Fibroblast of peridontal ligament (primary cell): ENCODE results near the gene INSRR.

Source experiments
- DNase-seq: peaks from one replicate; pipeline ENCODE4 v3.0.0-alpha.2; 2010; ENCODE audit errors: extremely low read depth

INSRR gene

DNA sequence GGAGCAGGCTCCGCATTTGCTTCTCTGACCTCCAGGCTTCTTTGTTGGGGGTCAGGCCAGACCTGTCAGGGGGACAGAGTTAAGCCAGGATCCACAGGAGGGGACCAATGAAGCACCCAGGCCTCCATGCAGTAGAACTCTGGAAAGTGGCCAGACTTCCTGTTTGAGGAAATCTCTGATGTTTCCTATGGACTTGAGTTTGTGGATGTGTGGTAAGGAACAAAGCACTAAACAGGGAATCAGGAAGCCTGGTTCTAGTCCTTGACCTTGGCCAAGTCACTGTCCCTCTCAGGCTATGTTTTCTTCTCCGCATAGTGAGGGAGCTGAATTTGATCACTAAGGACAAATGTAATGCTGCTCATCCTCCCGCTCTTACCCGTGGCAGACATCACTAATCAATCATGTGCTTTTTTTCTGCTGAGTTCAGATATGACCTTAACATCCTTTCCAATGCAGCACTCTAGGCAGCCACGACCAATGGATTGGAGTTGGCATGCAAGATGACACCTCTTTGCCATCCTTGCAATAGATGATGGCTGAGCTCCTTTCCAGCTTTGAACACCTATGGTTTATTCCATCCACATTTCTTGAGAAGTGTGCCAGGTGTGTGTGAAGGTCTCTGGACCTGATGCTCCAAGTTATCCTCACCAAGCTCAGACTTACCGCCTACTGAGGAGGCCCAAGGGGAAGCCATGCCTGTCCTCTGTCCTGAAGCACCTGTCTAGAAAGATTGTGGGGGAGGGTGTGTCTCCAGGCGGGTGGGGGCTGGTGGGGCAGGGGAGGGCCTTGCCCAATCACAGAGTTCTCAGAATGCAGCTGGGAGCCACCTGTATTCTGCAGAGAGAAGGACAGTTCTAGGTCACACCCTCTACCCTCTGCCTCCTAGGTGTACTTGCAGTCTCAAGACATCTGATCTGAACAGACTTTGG lies 52.1 kb downstream of the INSRR start:
- DNase-seq: no peak

DNA sequence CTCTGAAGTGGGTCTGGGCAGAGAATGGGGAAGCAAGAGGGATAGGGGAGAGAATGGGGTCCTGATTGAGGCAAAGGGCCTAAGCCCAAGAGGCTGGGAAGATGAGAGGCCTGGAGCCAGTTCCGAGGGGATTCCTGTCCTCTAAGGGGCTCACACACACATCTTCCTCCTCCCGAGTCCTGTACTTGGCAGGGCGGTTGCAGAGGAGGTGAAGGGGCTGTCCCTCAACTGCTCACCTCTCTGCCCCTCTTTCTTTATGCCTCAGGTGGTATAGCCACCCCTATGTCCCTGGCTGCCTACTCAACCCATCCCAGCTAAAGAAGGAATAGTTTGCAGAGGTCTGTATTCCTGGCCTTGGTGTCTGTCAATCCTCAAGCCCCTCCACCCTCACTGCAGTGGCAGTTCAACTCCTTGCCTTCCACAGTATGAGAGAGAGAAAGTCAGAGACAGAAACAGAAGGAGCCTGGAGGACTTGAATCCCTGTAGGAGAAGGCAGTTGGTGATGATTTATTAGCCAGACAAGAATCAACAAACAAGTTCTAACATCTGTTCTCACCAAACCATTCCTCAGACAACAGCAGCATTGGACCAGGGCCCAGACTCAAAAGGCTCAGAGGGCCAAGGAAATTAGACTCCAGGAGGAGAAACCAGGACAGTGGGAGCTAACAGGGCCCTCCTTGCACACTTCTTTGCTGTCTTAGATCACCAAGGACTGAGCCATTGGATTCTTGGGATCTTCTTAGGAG lies 53.0 kb downstream of the INSRR start:
- peak; percentile 89 for DNase-seq

DNA sequence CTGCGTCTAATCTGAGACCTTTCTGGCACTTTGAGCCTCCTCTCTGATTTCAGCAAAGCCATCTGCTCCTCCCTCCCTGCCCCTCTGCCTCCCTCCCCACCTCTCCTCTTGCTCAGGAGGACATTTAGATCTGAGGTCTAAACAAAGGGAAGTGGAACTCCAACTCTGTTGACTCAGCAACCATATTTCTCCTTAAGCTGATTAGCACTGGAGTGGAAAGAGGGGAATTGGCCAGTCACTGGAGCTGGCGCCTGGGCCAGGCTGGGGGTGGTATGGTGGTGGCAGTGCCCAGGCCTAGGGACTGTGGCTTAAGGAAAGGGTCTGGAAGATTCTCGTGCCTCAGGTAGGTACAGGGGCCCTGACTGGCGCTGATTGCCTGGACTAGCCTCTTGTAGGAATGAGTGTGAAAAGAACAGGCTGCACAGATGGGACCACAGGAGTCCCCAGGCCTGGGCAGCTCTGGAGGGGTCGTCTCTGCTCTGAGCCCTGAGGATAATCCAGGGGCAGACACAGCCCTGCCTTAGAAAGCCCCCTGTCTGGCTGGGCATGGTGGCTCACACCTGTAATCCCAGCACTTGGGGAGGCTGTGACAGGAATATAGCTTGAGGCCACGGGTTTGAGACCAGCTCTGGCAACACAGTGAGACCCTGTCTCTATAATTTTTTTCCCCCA lies 54.2 kb downstream of the INSRR start:
- peak; percentile 61 for DNase-seq

DNA sequence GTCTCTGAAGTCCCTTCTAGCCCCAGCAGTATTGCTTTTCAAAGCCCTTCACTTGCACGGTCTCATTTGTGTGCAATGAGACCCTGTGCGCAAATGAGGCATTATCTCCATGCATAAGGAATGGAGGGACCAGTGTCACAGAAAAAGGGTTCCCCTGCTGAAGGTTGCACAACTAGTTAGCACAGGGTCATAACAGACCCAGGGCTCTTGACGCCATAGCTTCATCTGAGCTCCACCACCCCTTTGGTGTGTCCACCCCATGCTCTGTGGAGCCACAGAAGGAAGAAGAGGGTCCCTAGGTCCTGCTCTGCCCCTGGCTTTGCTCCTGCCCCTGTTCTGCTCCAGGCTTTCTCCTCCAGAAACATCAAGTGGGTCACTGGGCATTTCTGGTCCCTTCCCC lies 54.9 kb downstream of the INSRR start:
- no peak for DNase-seq

DNA sequence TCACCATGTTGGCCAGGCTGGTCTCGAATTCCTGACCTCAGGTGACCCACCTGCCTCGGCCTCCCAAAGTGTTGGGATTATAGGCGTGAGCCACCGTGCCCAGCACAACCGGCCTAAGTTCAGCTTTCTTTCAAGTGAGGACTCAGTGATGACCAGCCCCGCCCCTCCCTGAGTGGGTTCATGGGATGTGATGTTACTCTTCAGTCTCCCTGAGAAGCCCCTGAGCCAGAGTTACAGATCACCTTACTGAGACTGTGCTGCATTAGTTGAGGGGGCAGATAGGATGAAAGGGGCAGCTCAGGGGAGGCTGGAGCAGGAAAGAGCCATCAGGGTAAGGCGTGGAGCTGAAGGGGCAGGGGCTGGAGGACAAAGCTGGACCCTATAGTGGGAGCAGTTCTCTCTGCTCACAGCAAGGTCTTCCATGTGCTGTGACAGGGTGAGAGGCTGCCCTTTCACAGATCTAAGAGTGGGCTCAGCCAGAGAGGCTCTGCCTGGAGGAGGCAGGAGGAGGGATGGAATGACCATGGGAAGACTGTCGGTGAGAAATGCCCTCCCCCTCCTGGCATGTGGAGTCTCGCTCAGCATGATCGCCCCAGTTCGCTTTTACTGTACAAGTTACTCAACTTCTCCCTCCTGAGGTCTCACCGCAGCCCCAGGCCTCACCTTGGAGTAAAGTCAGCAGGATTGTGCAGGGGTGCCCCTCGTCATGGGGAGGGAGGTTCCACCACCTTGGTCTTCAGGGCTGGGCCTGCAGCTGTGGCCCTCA lies 55.6 kb downstream of the INSRR start:
- DNase-seq: no peak

DNA sequence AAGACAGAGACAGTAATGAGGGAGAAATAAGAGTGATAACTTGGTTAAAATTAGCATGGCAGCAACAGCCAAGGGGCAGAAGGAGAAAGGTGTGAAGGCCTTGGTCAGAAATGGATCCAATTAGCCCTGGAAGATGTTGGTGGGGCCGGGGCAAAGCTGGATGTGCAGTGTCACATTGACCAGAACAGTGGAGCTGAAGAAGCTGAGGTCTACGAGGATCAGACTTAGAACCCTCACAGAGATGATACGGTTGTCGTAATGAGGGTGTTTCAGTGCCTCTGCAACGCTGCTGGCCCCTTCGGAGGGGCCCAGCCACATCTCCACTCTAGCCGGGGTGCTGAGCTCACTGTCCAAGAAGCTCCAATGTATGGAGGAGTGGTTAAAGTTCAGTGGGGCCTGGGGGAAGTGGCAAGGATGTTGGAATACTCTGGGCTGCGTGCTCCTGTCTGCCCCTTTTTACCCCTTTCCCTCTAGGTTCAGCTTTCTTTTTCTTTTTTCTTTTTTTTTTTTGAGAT lies 56.4 kb downstream of the INSRR start:
- DNase-seq: no peak

DNA sequence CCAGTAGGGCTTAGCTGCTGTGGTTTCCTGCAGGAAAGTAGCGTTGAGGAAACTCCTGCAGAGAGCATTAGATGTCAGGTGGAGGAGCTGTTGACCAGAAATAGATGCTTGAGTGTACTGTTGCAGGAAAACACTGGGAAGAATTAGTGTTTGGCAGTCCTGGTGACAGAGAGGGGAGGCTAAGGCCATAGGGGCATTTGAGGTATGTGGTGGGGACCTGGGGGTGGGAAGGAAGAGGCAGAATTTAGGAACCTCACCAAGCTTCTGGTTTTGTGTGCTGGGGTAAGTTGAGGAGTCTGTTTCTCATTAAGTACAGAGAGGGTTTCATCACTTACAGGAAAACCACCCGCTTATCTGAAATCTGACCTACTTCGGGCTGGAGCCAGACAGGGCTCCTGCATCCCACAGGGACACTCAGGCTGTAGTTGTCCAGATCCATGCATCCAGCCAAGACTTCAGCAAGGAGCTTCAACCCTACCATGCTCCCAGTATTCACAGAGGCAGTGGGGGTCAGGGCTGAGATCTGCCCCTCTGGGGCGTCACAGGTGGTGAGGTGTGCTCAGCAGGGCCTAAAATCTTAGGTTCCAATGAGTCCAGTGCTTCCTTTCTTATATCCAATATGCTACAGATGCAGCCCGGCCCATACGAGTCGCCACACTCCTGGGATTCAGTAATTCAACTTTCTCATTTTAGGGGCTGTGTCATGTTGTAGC lies 57.4 kb downstream of the INSRR start:
- peak; percentile 97 for DNase-seq

DNA sequence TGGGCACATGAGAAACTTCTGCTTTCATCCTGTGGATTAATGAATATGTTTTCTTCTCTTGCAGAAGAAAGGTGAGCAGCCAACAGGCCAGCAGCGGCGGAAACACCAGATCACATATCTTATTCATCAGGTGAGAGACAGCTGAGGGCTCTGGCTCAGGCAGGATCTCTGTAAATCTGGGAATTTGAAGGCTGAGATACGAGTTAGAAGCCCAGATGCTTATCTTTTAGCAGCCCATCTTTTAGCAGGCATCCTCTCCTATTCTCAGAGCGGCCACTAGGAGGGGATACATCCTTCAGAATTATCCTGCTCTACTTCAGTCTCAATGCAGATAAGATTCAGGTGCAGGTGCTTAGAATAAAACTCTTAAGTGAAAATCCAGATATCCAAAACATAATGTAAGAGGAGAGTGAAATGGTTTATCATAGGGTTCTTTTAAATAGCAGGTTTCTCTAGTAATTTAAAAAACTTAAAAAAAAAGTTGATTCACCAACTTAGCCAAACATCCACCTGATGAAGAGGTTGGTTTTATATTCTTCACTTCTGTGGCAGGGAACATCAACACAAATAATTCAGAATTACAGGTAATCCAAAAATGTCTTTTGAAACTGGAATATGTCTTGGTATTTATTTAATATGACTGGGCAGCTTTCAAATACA lies 61.6 kb downstream of the INSRR start:
- peak; percentile 72 for DNase-seq

DNA sequence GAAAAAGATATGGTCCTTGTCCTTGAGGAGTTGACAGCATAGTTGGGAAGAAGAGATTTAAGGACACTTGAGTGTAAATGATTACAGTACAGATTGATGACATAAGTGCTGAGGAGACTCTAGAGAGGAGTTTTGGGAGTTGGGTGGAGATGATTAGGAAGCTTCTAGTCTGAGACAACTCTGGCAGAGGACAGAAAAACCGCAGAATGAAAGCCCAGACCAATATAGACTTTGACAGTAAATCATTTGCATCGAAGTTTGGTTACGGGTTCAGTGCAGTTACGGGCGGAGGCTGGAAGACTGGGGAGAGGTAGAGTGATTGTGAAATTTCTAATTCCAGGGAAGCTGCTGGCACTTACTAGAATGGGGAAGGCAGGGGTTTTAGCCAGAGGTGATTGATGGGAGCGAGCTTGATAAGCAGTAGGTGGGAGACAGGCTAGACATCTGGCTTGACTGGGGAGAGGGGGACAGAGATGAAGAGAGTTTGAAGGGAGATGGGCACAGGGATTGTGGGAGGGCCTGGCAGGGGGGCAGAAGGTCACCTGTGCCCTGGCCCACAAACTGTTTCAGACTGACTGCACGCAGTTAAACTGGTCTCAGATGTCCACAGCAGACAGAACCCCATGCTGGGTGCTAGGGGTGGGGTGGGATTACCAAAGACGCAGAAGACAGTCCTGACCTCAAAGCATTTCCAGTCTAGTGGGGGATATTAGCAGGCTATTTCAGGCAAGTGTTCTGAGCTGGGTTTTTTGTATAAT lies 62.4 kb downstream of the INSRR start:
- no peak for DNase-seq

DNA sequence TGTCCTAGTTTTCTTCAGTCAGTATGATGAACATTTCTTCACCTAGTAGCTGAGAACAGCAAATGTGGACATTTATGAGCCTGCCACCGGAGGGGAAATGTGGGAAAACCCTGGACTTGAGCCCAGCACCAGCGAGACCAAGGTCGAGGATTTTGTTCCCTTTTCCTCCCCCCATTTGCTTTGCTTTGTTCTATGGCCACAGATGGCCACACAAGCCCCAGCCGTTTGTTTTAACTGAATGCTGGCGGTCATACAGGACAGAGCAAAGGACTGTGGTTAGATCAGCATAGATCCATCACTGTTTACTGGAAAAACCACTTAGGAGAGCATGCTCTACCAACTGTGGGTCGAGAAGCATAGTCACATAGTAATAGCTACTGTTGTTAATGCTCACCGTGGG lies 63.1 kb downstream of the INSRR start:
- no peak for DNase-seq

DNA sequence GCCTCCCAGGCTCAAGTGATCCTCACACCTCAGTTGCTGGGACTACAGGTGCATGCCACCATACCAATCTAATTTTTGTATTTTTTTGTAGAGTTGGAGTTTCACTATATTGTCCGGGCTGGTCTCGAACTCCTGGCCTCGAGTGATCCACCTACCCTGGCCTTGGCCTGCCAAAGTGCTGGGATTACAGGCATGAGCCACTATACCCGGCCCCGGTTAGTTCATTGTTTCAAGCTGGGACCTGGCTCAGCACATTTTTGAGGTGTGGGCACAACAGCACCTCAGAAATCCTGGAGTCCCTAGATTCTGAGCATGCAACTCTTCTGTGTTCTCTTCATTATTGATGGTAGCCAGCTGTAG lies 63.6 kb downstream of the INSRR start:
- DNase-seq: no peak

DNA sequence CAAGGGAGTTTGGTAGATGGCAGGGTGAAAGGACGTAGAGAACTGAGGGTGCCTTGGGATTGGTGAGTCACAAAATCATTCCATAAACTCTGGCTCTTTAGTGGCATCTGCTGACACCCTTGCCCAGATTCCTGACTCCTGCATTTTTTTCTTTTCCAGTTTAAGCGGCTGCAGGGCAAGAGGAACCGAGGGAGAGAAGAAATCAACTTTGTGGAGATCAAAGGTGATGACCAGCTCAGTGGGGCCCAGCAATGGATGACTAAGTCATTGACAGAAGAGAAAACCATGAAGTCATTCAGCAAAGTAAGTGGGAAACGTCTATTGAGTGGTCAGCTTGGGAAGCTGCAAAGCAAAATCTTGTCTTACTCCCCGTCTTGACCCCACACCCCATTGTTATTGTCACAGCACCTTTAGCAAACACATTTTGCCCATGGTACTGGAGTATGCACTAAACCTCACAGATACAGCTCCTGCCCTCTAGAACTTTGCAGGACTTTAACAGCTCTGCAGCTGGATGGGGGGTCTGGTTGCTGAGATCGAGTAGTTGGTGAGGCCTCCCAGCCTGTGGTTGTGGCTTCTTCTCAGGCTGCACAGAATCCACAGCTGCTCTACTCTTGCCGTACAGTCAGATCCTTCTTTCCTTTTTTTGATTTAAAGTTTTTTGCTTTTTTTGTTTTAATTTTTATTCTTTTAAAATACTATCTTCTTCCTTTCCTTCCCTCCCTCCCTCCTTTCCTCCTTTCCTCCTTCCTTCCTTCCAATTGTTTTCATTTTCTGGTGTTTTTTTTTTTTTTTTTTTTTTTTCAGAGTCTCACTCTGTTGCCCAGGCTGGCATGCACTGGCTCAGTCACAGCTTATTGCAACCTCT lies 64.2 kb downstream of the INSRR start:
- no peak for DNase-seq
